Germinal center (tissue), 1 donor: Measurements from ENCODE around the gene CX3CR1.
"Not testable (repeated sequence)": the region's sequence is repeated elsewhere in the genome, so short reads cannot be mapped to it uniquely, and the experiment has no call there.

ENCODE experiments used
- DNase-seq: peaks from one replicate; pipeline ENCODE4 v3.0.0; 2012; ENCODE audit warnings: mixed read lengths, low spot score

Gene CX3CR1, protein sequence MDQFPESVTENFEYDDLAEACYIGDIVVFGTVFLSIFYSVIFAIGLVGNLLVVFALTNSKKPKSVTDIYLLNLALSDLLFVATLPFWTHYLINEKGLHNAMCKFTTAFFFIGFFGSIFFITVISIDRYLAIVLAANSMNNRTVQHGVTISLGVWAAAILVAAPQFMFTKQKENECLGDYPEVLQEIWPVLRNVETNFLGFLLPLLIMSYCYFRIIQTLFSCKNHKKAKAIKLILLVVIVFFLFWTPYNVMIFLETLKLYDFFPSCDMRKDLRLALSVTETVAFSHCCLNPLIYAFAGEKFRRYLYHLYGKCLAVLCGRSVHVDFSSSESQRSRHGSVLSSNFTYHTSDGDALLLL

DNA sequence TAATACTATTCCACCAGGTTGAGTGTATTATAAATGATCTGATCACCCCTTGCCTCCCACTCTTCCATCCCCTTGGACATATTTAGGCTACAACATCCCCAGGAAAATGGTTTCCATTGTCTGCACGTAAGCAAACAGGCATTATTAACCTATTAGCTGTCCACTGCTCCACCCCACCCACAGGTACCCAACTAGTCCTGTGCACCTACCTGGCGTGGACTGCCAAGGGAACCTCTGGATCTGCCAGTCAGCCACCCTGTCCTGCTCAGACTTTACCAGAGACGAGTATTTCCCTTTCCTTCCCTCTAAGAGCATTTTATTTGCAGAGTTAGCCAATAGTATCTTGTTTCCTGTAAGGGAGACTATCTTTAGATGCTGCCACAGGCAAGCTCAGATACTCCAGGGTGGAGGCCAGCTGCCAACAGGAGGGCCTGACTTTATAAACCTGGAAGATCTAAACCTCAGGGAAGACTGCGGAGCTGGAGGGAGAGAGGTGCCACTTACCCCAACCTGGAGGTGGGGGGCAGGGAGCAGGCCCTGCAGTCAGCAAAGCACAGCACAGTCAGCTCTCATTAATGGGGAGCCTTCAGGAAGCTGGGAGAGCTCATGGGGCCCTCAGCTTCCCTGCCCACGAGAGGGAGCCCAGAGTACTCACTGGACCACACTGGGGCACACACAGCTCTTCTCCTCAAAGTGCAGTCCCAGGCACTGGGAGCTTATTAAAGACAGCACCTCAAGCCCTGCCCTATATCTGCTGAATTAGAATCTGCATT, at the start of gene CX3CR1:
Gene CX3CR1 (minus strand): TSS at position 292 of the 773 bp plus-strand sequence. CDS start 13,527 bp downstream, outside the sequence.
- DNase-seq = no peak

GRCh38 chr3:39329493-39329892, 49.7 kb upstream of the CX3CR1 start, which contains the start of gene CCR8:
CCR8 (plus strand) TSS chr3:39329709; CDS start chr3:39332332, 2,623 bp downstream.
- DNase-seq = no peak

- no peak for DNase-seq
Measured at GRCh38 chr3:39327746-39328349, 48.0 kb upstream of the CX3CR1 start.

- DNase-seq = no peak
Measured at GRCh38 chr3:39327053-39327745, 47.4 kb upstream of the CX3CR1 start.

DNA sequence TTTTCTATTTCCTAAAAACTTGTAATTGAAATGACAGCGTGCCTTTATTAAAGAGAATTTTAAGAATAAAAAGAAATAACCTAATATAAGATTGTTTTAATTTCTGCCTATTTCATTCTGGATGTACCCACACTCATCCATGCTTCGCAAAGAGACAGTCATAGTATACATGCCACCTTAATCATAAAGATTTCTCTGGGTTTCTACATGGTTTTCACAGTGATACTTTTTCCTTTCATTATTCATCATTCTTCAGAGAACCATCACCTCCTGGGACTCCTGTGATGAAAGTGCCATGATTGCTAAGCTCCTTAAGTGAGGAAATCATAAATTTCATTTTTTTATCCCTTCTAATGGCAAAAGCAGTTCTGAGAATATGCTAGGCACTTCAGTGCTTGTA, 45.4 kb upstream of the CX3CR1 start:
- no peak for DNase-seq

DNA sequence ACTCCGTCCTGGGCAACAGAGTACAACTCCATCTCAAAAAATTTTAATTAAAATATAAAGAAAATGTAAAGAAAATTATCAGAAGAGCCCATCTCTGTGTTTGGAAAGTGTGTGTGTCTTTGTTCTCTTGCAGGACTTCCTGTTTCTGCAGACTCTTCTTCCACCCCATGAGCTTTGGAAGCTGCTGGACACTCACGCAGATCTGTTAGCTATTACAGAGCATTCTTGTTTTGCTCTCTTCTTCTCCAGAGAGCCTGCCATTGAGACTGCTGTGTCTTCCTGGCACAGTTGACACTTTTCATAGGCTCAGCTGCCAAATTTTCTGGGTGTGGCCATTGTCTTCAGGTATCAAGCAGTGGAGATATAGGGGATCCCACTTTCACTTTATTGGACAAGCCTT, 43.7 kb upstream of the CX3CR1 start:
- DNase-seq = no peak

- DNase-seq = no peak
Measured at GRCh38 chr3:39322936-39323335, 43.1 kb upstream of the CX3CR1 start.

DNA sequence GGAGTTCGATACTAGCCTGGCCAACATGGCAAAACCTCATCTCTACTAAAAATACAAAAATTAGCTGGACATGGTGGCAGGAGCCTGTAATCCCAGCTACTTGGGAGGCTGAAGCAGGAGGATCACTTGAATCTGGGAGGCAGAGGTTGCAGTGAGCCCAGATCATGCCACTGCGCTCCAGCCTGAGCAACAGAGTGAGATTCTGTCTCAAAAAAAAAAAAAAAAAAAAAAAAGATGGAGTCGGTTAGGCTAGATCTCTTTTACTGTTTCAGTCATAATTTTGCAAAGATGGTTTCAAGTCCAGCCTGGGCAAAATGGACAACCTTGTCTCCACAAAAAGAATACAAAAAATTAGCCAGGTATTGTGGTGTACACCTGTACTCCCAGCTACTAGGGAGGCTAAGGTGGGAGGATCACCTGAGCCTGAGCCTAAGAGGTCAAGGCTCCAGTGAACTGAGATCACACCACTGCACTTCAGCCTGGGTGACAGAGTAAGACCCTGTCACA, 42.4 kb upstream of the CX3CR1 start:
- not testable (repeated sequence) for DNase-seq

DNA sequence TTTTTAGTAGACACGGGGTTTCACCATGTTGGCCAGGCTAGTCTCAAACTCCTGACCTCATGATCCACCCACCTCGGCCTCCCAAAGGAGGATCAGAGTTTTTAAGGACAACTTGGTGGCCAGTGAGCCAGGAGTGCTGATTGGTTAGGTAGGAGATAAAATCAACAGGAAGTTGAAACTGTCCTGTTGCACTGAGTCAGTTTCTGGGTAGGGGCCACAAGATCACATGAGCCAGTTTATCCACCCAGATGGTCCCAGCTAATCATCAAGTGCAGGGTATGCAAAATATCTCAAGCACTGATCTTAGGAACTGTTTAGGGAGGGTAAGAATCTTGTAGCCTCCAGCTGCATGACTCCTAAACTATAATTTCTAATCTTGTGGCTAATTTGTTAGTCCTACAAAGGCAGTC, 41.7 kb upstream of the CX3CR1 start:
- not testable (repeated sequence) for DNase-seq

DNA sequence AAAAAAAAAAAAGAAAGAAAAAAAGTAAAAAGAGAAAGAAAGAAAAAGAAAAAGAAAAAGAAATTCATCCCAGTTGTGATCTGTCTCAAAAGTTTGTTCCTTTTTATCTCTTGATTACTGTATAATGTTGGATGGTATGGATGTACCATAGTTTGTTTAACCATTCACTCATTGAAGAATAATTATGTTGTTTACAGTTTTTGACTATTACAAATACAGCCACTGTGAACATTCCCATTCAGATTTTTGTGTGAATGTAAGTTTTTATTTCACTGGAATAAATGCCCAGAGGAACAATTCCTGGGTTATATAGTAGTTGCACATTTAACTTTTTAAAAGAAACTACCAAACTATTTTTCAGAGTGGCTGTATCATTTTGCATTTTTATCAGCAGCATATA, 39.4 kb upstream of the CX3CR1 start:
- DNase-seq = no peak

DNA sequence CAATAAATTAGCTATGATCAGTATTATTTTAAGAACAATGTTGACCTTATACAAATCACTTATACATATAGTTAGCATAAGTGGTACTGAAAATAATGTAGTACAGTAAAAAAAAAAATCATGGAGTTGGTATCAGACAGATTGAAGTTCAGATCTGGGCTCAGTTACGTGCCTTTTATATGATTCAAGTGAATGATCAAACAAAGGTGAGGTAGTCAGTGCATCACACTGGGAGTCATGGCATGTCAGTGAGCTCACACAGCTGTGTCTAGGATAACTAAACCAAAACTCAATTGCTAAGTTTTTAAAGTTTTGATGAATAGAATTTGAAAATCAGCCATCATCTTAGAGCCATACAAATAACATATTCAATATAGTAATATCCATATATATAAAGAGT, 38.5 kb upstream of the CX3CR1 start:
- no peak for DNase-seq

- no peak for DNase-seq
Measured at GRCh38 chr3:39317571-39318169, 37.8 kb upstream of the CX3CR1 start.

- DNase-seq = no peak
Measured at GRCh38 chr3:39315420-39315819, 35.6 kb upstream of the CX3CR1 start.

GRCh38 chr3:39313289-39313688, 33.5 kb upstream of the CX3CR1 start:
- DNase-seq = no peak

- no peak for DNase-seq
Measured at GRCh38 chr3:39302178-39302577, 22.3 kb upstream of the CX3CR1 start.

DNA sequence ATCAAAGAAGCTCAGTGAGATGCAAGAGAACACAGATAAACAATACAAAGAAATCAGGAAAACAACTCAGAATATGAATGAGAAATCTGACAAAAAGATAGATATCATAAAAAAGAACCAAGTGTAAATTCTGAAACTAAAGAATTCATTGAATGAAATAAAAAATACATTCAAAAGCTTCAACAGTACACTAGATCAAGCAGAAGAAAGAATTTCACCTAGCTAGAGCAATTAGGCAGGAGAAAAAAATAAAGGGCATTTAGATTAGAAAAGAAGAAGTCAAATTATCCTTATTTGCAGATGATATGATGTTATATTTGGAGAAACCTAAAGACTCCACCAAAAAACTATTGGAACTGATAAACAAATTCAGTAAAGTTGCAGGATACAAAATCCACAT, 19.4 kb upstream of the CX3CR1 start:
- no peak for DNase-seq

- DNase-seq = no peak
Measured at GRCh38 chr3:39296197-39297077, 16.6 kb upstream of the CX3CR1 start.

DNA sequence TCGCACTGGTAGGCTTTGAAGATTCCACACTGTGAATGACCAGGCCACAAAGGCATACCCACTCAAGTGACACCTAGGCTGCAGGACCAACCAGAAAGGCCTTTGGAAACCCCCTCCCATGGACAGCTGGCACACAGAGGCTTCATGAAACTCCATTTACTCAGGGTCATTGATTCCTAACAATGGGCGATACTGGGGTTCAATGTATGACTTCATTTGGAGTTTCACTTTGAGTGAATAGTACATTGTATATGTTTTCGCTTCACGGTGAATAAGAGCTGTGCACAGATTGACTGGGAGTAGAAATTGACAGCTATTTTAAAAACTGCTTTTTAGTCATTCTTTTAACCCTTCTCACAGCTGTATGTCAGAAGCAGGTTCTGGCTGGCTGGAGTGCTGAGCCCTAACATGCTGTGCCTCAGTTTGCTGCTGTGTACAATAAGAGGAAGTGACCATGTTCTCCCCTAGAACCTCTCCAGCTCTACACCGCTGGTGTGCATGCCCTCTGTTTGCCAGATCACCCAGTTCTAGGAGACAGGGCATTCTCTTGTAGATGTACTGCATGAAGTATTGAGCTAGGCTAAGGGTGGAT, 15.4 kb upstream of the CX3CR1 start:
- DNase-seq = no peak

- no peak for DNase-seq
Measured at GRCh38 chr3:39294446-39295183, 14.8 kb upstream of the CX3CR1 start.
